ENCODE measurements around the gene FOXC1. TPM values are rescaled to one million over a fixed set of nuclear protein-coding genes. Genes with fewer than 3 reads are reported as not detected.

The FOXC1 gene
- total RNA-seq = not detected

GRCh38 chr6:1609648-1610496 lies at the start of gene FOXC1:
Gene FOXC1, plus strand, starts transcription at chr6:1609915. Its CDS starts 531 bp downstream, at chr6:1610446.

Other genes with a start within 250 kb of the FOXC1 start
- not detected for gene FOXF2, start 220.3 kb upstream of the FOXC1 start, total RNA-seq